IMR-90 (cell line): ENCODE data around the gene SASS6. TPM values are rescaled to one million over a fixed set of nuclear protein-coding genes. Genes with fewer than 3 reads are reported as not detected.

Source experiments
- ATAC-seq: fragments of 200-7000 bp; cut with Tn5 transposase; 2 replicates; pipeline ENCODE4 v1.9.1; 2020; ENCODE audit warnings: low read depth, mild to moderate bottlenecking, moderate library complexity
- BruUV-seq: library from RNA; stranded (reverse); fragments of 400-500 nt; replicated peaks from 2 replicates; lab custom pipeline; 2021; lab: Mats Ljungman, UMichigan
- CTCF ChIA-PET: fragments of 300-600 bp; formaldehyde crosslinking; extraction: SDS; loops from one replicate; lab custom pipeline; 2021; ENCODE audit warnings: antibody characterized with exemption; lab: Yijun Ruan, JAX
- POLR2A ChIA-PET: fragments of 300-600 bp; sonication (Branson Sonifier 250); formaldehyde crosslinking; loops from one replicate; lab custom pipeline; 2022; ENCODE audit warnings: antibody characterized with exemption; ENCODE audit not compliant: unreplicated experiment; lab: Charles Lee
- DNase-seq: peaks from one replicate; pipeline ENCODE4 v3.0.0; 2013
- H2AFZ ChIP-seq: replicated peaks from 2 replicates; pipeline ENCODE3; 2013; ENCODE audit warnings: low read length, mild to moderate bottlenecking; ENCODE audit not compliant: poor library complexity
- H2AK5ac ChIP-seq: 2 replicates; pipeline ENCODE4 v1.6.1; 2013; ENCODE audit warnings: low read depth, low read length, inconsistent platforms
- H2AK9ac ChIP-seq: replicated peaks from 2 replicates; pipeline ENCODE3; 2013; ENCODE audit warnings: mild to moderate bottlenecking, low read depth, low read length, moderate library complexity; ENCODE audit not compliant: poor library complexity
- H2BK120ac ChIP-seq: 2 replicates; pipeline ENCODE4 v1.6.1; 2013; ENCODE audit warnings: low read depth, low read length, inconsistent platforms
- H2BK15ac ChIP-seq: 3 replicates; pipeline ENCODE4 v1.6.1; 2013; ENCODE audit warnings: low read depth, low read length, inconsistent platforms
- H2BK20ac ChIP-seq: 2 replicates; pipeline ENCODE4 v1.6.1; 2013; ENCODE audit warnings: low read depth, mild to moderate bottlenecking, inconsistent platforms, low read length, moderate library complexity
- H2BK5ac ChIP-seq: 2 replicates; pipeline ENCODE4 v1.6.1; 2013; ENCODE audit warnings: mild to moderate bottlenecking, low read depth, low read length, inconsistent platforms; ENCODE audit not compliant: poor library complexity, severe bottlenecking
- H3K14ac ChIP-seq: replicated peaks from 2 replicates; pipeline ENCODE4 v1.6.1; 2013; ENCODE audit warnings: low read depth, low read length, inconsistent platforms
- H3K18ac ChIP-seq: 2 replicates; pipeline ENCODE4 v1.6.1; 2013; ENCODE audit warnings: low read depth, low read length, control low read depth
- H3K23ac ChIP-seq: 2 replicates; pipeline ENCODE4 v1.6.1; 2013; ENCODE audit warnings: low read depth, low read length, inconsistent platforms
- H3K27ac ChIP-seq: 2 replicates; pipeline ENCODE4 v1.5.1; 2013; ENCODE audit warnings: mild to moderate bottlenecking, control low read depth, low read length; ENCODE audit not compliant: insufficient read depth
- H3K27me3 ChIP-seq: 2 replicates; pipeline ENCODE4 v1.6.1; 2013; ENCODE audit warnings: low read length; ENCODE audit not compliant: control insufficient read depth, insufficient read depth
- H3K36me3 ChIP-seq: 2 replicates; pipeline ENCODE4 v1.6.1; 2013; ENCODE audit warnings: low read length, mixed read lengths; ENCODE audit not compliant: control insufficient read depth, insufficient read depth
- H3K4ac ChIP-seq: 2 replicates; pipeline ENCODE4 v1.6.1; 2013; ENCODE audit warnings: low read depth, low read length, inconsistent platforms
- H3K4me1 ChIP-seq: 2 replicates; pipeline ENCODE4 v1.6.1; 2013; ENCODE audit warnings: low read length, mixed read lengths; ENCODE audit not compliant: control insufficient read depth, insufficient read depth
- H3K4me2 ChIP-seq: 2 replicates; pipeline ENCODE4 v1.6.1; 2013; ENCODE audit warnings: low read depth, mild to moderate bottlenecking, control low read depth, low read length, moderate library complexity
- H3K4me3 ChIP-seq: 2 replicates; pipeline ENCODE4 v1.5.1; 2013; ENCODE audit warnings: low read depth, mild to moderate bottlenecking, control low read depth, low read length, moderate library complexity; ENCODE audit not compliant: insufficient read depth
- H3K56ac ChIP-seq: 2 replicates; pipeline ENCODE4 v1.6.1; 2013; ENCODE audit warnings: low read length, inconsistent platforms; ENCODE audit not compliant: insufficient read depth; ENCODE audit errors: extremely low read depth
- H3K79me1 ChIP-seq, 2 experiments: 2 replicates each; pipeline ENCODE4 v1.6.1; 2013; ENCODE audit warnings: low read length in 2 of 2, inconsistent platforms in 1 of 2, low read depth in 1 of 2
- H3K9ac ChIP-seq: 2 replicates; pipeline ENCODE4 v1.6.1; 2013; ENCODE audit warnings: low read depth, low read length, control low read depth
- H3K9me1 ChIP-seq: 2 replicates; pipeline ENCODE4 v1.6.1; 2013; ENCODE audit warnings: low read length, inconsistent platforms; ENCODE audit not compliant: insufficient read depth
- H3K9me3 ChIP-seq: 2 replicates; pipeline ENCODE4 v1.6.1; 2013; ENCODE audit warnings: low read length; ENCODE audit not compliant: control insufficient read depth, insufficient read depth
- H4K20me1 ChIP-seq: 2 replicates; pipeline ENCODE4 v1.6.1; 2013; ENCODE audit warnings: low read length, inconsistent platforms; ENCODE audit not compliant: insufficient read depth
- H4K5ac ChIP-seq: 2 replicates; pipeline ENCODE4 v1.6.1; 2013; ENCODE audit warnings: mild to moderate bottlenecking, low read depth, low read length, control low read depth
- H4K8ac ChIP-seq, 2 experiments: 2 replicates each; pipeline ENCODE4 v1.6.1; 2013; ENCODE audit warnings: low read depth in 2 of 2, low read length in 2 of 2, control low read depth in 1 of 2, inconsistent platforms in 1 of 2
- H4K91ac ChIP-seq: 2 replicates; pipeline ENCODE4 v1.6.1; 2013; ENCODE audit warnings: low read depth, low read length, inconsistent platforms; ENCODE audit not compliant: insufficient read depth
- BHLHE40 ChIP-seq: fragments of 150-350 bp; IDR thresholded peaks from 2 replicates; pipeline ENCODE4 v1.6.1; 2016; ENCODE audit warnings: mild to moderate bottlenecking, low read depth, low read length
- CEBPB ChIP-seq: IDR thresholded peaks from 2 replicates; pipeline ENCODE4 v1.6.1; 2012; ENCODE audit warnings: low read depth, low read length, improper control_type of control experiment
- NFE2L2 ChIP-seq: fragments of 150-350 bp; IDR thresholded peaks from 2 replicates; pipeline ENCODE4 v1.6.1; 2016; ENCODE audit warnings: low read depth, mild to moderate bottlenecking, low read length
- SMC3 ChIP-seq: fragments of 150-350 bp; IDR thresholded peaks from 2 replicates; pipeline ENCODE4 v1.6.1; 2016; ENCODE audit warnings: low read depth, mild to moderate bottlenecking, antibody characterized with exemption, low read length, moderate library complexity
- WGBS, 2 experiments: methylation state at CpG; one replicate each; pipeline versions ENCODE4 v1.1.5 to v1.1.7; 2013; ENCODE audit warnings: missing lambda C conversion rate in 2 of 2; ENCODE audit not compliant: insufficient read length in 1 of 2; ENCODE audit errors: extremely low coverage in 2 of 2; 5-methylcytosine and 5-hydroxymethylcytosine counted together
- dilution Hi-C: fragments of 300-500 bp; cut with HindIII; formaldehyde crosslinking; loops from one replicate; pipeline ENCODE4 v1.14.3; 2018; ENCODE audit warnings: low sequenced_read_pairs; ENCODE audit not compliant: unreplicated experiment
- in situ Hi-C: fragments of 300-500 bp; cut with MboI; formaldehyde crosslinking; loops from 3 replicates; pipeline ENCODE4 v1.14.3; 2019; ENCODE audit warnings: low sequenced_read_pairs, inconsistent platforms, mixed read lengths
- intact Hi-C: fragments of 100-400 bp; cut with micrococcal nuclease; formaldehyde crosslinking; loops from 2 replicates; pipeline ENCODE4 v1.10.0; 2022
- polyA plus RNA-seq, 3 experiments: library from polyadenylated mRNA; depleted of rRNA; stranded (reverse); fragments of >200 nt; gene quantifications; 2 replicates each; pipeline ENCODE4 v1.2.3, GENCODE V29; 2012; ENCODE audit warnings: low replicate concordance in 1 of 3
- total RNA-seq: library from RNA; depleted of rRNA; stranded (reverse); fragments of >200 nt; gene quantifications from 2 replicates; pipeline ENCODE4 v1.2.3, GENCODE V29; 2012

Gene SASS6
- total and polyA plus RNA-seq, 2 of the 4 experiments (the other 2 are of a cell fraction), result 1.1 to 2.7 TPM

DNA sequence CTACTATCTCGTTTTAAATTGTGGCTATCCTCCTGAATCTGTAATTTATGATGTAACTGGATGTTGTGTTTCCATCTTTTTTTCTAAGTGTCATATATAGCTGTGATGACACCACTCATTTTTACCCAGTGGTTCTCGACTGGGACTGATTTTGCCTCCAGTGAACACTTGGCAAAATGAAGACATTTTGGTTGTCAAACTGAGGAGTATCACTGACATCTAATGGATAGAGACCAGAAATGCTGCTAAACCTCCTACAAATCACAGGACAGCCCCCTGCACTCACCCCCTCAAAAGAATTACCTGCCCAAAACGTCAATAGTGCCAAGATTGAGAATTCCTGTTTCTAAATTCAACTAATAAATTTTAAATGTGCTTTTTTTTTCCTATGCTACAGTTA is 2.1 kb upstream of the SASS6 start:
- Histone ChIP-seq H2BK20ac (no peak overlapping the region), H3K4me2 (no peak overlapping the region), H3K23ac (no peak overlapping the region), H4K20me1 (no peaks in the 10 kb centered on the region), H3K4me3 (no peak overlapping the region), H3K27me3 (no peaks in the 10 kb centered on the region), H2BK120ac (no peak overlapping the region), H3K14ac (no peak overlapping the region), H3K9ac (no peak overlapping the region), H3K4ac (no peak overlapping the region), H3K4me1 (peaks cover 1% of the 10 kb centered on the region; the same call in 1 of the 2 replicates), H2AK5ac (no peak overlapping the region), H4K8ac (no peak overlapping the region), H3K9me1 (no peaks in the 10 kb centered on the region; the same call in 1 of the 2 replicates), H4K91ac (no peak overlapping the region), H3K9me3 (no peaks in the 10 kb centered on the region), H2BK15ac (no peak overlapping the region), H2AFZ (no peak overlapping the region), H3K27ac (no peak overlapping the region), H3K56ac (no peak overlapping the region), H3K79me1 (peaks cover 26 to 43% of the 10 kb centered on the region in 2 experiments), H4K5ac (no peak overlapping the region), H2AK9ac (no peak overlapping the region), H3K36me3 (peaks cover 10% of the 10 kb centered on the region), H3K18ac (no peak overlapping the region), H2BK5ac (no peak overlapping the region)
- DNase-seq, result peak; percentile 1
- BruUV-seq, result no TSS peak
- POLR2A ChIA-PET, result no interaction called here
- dilution Hi-C loops (no loop called here), intact Hi-C loops (no loop called here), in situ Hi-C loops (loop anchor here (10.0 kb wide), 1 partner anchor 330 kb away; no protein-coding TSS in a partner anchor)
- WGBS, 2 experiments, result no CpG with 5 or more reads among the region's 3 CpGs
- TF ChIP-seq SMC3, result no peak
- no peak for TF ChIP-seq NFE2L2
- no peak for TF ChIP-seq BHLHE40
- no peak for TF ChIP-seq CEBPB
- CTCF ChIA-PET, result interaction anchor here (0.6 kb wide), 1 partner anchor 328 kb away, joined by 3 read pairs; no protein-coding TSS in a partner anchor
- no peak for ATAC-seq
